NT2/D1 (cell line): ENCODE measurements around the gene CDH13.

ENCODE experiments used
- YY1 ChIP-seq: IDR thresholded peaks from 2 replicates; pipeline ENCODE4 v1.6.1; 2011; ENCODE audit not compliant: insufficient read length, insufficient read depth
- ZNF274 ChIP-seq: IDR thresholded peaks from 2 replicates; pipeline ENCODE4 v1.6.1; 2011; ENCODE audit warnings: mild to moderate bottlenecking, low read depth, low read length

DNA sequence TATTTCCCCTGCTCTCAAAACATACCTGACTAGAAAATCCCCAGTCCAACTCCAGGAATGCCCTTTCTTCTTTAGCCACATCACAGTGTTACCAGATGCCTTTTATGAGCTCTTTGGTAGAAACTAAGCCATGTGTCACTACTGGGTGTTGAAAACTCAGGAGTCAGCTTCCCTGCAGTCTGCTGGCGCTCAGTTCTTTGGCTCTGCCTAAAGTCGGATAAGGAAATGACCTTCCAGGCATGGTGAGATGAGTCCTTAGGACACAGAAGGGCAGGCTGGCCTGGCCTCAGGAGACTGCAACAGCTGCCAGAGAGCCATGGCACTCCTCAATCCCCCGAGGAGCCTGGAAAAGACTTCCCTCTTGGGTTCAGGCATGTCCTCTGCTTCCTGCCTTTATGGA, 89.1 kb downstream of the CDH13 start:
- no peak for TF ChIP-seq YY1
- no peak for TF ChIP-seq ZNF274
